ENCODE data around the gene MAP1B.
A peak's percentile ranks its signal among the peaks of the same experiment; 100 is the strongest.

Gene MAP1B

GRCh38 chr5:72145348-72145747 lies 38.1 kb downstream of the MAP1B start:
- H3K4me3 ChIP-seq (replicated peaks in 1 of 2; ENCODE audit: low read depth in 2 of 2, low read length in 2 of 2) = no peak overlapping the region
- TF ChIP-seq, protein P1, sequence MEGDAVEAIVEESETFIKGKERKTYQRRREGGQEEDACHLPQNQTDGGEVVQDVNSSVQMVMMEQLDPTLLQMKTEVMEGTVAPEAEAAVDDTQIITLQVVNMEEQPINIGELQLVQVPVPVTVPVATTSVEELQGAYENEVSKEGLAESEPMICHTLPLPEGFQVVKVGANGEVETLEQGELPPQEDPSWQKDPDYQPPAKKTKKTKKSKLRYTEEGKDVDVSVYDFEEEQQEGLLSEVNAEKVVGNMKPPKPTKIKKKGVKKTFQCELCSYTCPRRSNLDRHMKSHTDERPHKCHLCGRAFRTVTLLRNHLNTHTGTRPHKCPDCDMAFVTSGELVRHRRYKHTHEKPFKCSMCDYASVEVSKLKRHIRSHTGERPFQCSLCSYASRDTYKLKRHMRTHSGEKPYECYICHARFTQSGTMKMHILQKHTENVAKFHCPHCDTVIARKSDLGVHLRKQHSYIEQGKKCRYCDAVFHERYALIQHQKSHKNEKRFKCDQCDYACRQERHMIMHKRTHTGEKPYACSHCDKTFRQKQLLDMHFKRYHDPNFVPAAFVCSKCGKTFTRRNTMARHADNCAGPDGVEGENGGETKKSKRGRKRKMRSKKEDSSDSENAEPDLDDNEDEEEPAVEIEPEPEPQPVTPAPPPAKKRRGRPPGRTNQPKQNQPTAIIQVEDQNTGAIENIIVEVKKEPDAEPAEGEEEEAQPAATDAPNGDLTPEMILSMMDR (IDR thresholded peaks at IDR 0.05; ENCODE audit: low read depth, low read length) = no peak
- DNase-seq (ENCODE audit: low read depth in 2 of 2) = no peak

DNA sequence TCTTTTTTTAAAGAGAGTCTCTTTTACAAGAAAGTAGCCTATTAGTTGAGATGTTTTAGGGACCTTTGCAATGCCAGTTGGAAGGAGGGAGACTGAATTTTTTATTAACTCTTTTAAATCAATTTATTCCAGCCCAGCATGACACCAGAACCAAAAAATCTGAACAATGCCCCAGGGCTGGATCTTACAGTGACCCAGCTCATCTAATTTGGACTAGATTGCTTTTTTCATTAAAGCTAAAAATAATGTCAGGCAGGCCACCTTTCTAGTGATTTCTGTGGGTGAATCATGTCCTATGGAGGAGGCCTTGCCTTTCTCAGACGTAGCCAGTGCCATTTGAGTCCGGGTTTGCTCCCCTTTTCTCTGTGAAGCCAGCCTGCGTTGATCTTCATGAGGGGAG lies 38.8 kb downstream of the MAP1B start:
- H3K4me3 ChIP-seq (replicated peaks in 1 of 2; ENCODE audit: low read depth in 2 of 2, low read length in 2 of 2) = no peak overlapping the region
- DNase-seq (ENCODE audit: low read depth in 2 of 2) = no peak
- TF ChIP-seq, protein P1 (IDR thresholded peaks at IDR 0.05; ENCODE audit: low read depth, low read length) = no peak

- H3K4me3 ChIP-seq (replicated peaks in 1 of 2; ENCODE audit: low read depth in 2 of 2, low read length in 2 of 2) = no peak overlapping the region
- DNase-seq (ENCODE audit: low read depth in 2 of 2) = no peak
- TF ChIP-seq, protein P1 (IDR thresholded peaks at IDR 0.05; ENCODE audit: low read depth, low read length) = no peak
Observed at GRCh38 chr5:72147569-72147968, 40.3 kb downstream of the MAP1B start.

GRCh38 chr5:72149742-72150141 lies 42.5 kb downstream of the MAP1B start:
- TF ChIP-seq, protein P1 (IDR thresholded peaks at IDR 0.05; ENCODE audit: low read depth, low read length) = no peak
- DNase-seq (ENCODE audit: low read depth in 2 of 2) = peak in 1 of 2 donors; percentile 55
- no peak overlapping the region for H3K4me3 ChIP-seq (replicated peaks in 1 of 2; ENCODE audit: low read depth in 2 of 2, low read length in 2 of 2)

DNA sequence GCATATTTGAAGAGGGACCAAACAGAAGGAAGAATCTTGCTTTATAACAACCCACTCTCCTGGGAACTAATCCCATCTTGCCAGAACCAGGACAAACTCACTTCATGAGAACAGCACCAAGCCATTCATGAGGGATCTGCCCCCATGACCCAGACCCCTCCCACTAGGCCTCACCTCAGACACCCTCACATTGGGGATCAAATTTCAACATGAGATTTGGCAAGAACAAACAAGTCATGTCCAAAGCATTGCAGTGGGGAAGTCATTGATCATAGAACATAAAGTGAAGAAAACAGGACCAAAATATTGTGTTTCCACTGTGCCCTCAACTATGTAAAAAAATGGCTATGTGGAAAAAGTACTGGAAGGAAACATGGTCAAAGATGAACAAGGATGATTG lies 43.9 kb downstream of the MAP1B start:
- DNase-seq (ENCODE audit: low read depth in 2 of 2) = peak; percentile 52 to 58
- TF ChIP-seq, protein P1 (IDR thresholded peaks at IDR 0.05; ENCODE audit: low read depth, low read length) = no peak
- H3K4me3 ChIP-seq (replicated peaks in 1 of 2; ENCODE audit: low read depth in 2 of 2, low read length in 2 of 2) = no peak overlapping the region

DNA sequence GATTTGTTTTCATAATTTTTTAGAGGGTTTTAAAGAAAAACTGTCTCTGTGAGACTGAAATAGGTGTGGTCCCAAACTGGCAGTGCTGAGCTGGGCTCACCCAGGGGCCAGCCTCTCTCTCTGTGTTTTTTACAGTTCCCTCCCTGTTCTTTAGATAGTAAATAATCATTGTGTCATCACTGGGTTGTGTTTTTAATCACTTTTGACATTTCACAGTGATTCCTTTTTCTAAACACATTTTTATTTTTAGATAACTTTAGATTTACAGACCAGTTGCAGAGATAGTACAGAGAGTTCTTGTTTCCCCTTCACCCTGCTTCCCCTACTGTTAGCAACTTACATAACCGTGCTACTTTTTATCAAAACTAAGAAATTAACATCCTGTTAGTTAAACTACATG lies 44.4 kb downstream of the MAP1B start:
- TF ChIP-seq, protein P1 (IDR thresholded peaks at IDR 0.05; ENCODE audit: low read depth, low read length) = no peak
- DNase-seq (ENCODE audit: low read depth in 2 of 2) = peak in 1 of 2 donors; percentile 56
- no peak overlapping the region for H3K4me3 ChIP-seq (replicated peaks in 1 of 2; ENCODE audit: low read depth in 2 of 2, low read length in 2 of 2)

DNA sequence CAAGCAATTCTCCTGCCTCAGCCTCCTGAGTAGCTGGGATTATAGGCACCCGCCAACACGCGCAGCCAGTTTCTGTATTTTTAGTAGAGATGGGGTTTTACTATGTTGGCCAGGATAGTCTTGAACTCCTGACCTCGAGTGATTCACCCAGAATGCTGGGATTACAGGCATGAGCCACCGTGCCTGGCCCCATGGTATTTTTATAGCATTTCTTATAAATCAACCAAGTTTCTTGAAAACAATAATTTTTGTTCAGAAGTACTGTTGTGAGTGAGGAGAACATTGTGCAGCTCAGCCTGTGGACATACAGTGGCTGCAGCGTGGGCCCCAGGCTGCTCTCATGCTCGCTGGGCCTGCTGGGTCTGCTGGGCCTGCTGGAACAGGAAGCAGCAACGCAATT lies 45.3 kb downstream of the MAP1B start:
- peak in 1 of 2 donors; percentile 58 for DNase-seq (ENCODE audit: low read depth in 2 of 2)
- TF ChIP-seq, protein P1 (IDR thresholded peaks at IDR 0.05; ENCODE audit: low read depth, low read length) = no peak
- H3K4me3 ChIP-seq (replicated peaks in 1 of 2; ENCODE audit: low read depth in 2 of 2, low read length in 2 of 2) = no peak overlapping the region

Measured in cardiac fibroblast (primary cell).